Uterus (tissue), 4 donors: ENCODE measurements around the gene ZC3H13. TPM values are rescaled to one million over a fixed set of nuclear protein-coding genes. Genes with fewer than 3 reads are reported as not detected.

ENCODE experiments used
- DNase-seq, 2 donors: peaks; one replicate each; pipeline ENCODE4 v3.0.0-alpha.2; 2019 to 2020
- H3K27ac ChIP-seq, 2 donors: fragments of 200-600 bp; sonication (generic); 1 replicate in 1 of 2; 2 replicates in 1 of 2; pipeline ENCODE4 v1.5.1; 2016 to 2018
- H3K27me3 ChIP-seq, 2 donors: fragments of 200-600 bp; sonication (generic); one replicate each; pipeline ENCODE4 v1.5.1; 2018 to 2019; ENCODE audit warnings: control low read depth in 1 of 2
- H3K36me3 ChIP-seq, 2 donors: fragments of 200-600 bp; sonication (generic); one replicate each; pipeline ENCODE4 v1.5.1; 2019; ENCODE audit warnings: control low read depth in 1 of 2
- H3K4me1 ChIP-seq, 2 donors: fragments of 200-600 bp; sonication (generic); one replicate each; pipeline ENCODE4 v1.5.1; 2018 to 2019; ENCODE audit warnings: control low read depth in 1 of 2
- H3K4me3 ChIP-seq, 2 donors: fragments of 200-600 bp; sonication (generic); 1 replicate in 1 of 2; 2 replicates in 1 of 2; pipeline ENCODE4 v1.5.1; 2018 to 2019; ENCODE audit warnings: mild to moderate bottlenecking in 1 of 2
- H3K9me3 ChIP-seq, 2 donors: fragments of 200-600 bp; sonication (generic); one replicate each; pipeline ENCODE4 v1.5.1; 2019; ENCODE audit warnings: control low read depth in 1 of 2
- CTCF ChIP-seq, 4 experiments: fragments of 200-600 bp in 2 of 4; fragments of 450-650 bp in 2 of 4; sonication (generic) in 2 of 4; IDR thresholded peaks; one replicate each; pipeline ENCODE4 v1.5.1; 2016 to 2019; ENCODE audit warnings: antibody characterized with exemption in 4 of 4, mild to moderate bottlenecking in 2 of 4, moderate library complexity in 1 of 4
- POLR2A ChIP-seq, 2 donors: fragments of 450-650 bp; IDR thresholded peaks; one replicate each; pipeline ENCODE4 v1.6.1; 2016; ENCODE audit warnings: antibody characterized with exemption in 2 of 2, mild to moderate bottlenecking in 1 of 2, moderate library complexity in 1 of 2
- intact Hi-C: fragments of 100-400 bp; cut with DNase I; formaldehyde crosslinking; loops from one replicate; pipeline ENCODE4 v1.15.1; 2023; ENCODE audit warnings: low total_unique reads
- total RNA-seq, 4 donors: library from RNA; depleted of rRNA in 3 of 4; stranded (reverse); fragments of >200 nt in 3 of 4; gene quantifications; one replicate each; pipeline versions ENCODE4 v1.1.0 to v1.2.4, GENCODE V29; 2014 to 2023
- donor health status: DM: yes; HTN: yes; CAD: no.

Gene ZC3H13
- total RNA-seq, 4 donors from 2014 or later = 16.5 to 73.0 (median 37.1) TPM

- no peak for DNase-seq
- Histone ChIP-seq H3K27me3 (no peaks in the 10 kb centered on the region), H3K36me3 (no peaks in the 10 kb centered on the region), H3K9me3 (no peaks in the 10 kb centered on the region), H3K4me1 (no peaks in the 10 kb centered on the region), H3K4me3 (no peak overlapping the region), H3K27ac (no peak overlapping the region)
- no peak for TF ChIP-seq POLR2A (IDR thresholded peaks at IDR 0.05)
- TF ChIP-seq CTCF (IDR thresholded peaks at IDR 0.05) = no peak
- intact Hi-C loops = no loop called here
These were observed 127.4 kb downstream of the ZC3H13 start for GRCh38 chr13:45925151-45925550.

GRCh38 chr13:45921162-45921736, 131.3 kb downstream of the ZC3H13 start:
- Histone ChIP-seq H3K4me1 (no peaks in the 10 kb centered on the region), H3K36me3 (no peaks in the 10 kb centered on the region), H3K4me3 (no peak overlapping the region), H3K9me3 (no peaks in the 10 kb centered on the region), H3K27ac (no peak overlapping the region), H3K27me3 (no peaks in the 10 kb centered on the region)
- DNase-seq = no peak
- no peak for TF ChIP-seq CTCF (IDR thresholded peaks at IDR 0.05)
- TF ChIP-seq POLR2A (IDR thresholded peaks at IDR 0.05) = no peak
- intact Hi-C loops = no loop called here

DNA sequence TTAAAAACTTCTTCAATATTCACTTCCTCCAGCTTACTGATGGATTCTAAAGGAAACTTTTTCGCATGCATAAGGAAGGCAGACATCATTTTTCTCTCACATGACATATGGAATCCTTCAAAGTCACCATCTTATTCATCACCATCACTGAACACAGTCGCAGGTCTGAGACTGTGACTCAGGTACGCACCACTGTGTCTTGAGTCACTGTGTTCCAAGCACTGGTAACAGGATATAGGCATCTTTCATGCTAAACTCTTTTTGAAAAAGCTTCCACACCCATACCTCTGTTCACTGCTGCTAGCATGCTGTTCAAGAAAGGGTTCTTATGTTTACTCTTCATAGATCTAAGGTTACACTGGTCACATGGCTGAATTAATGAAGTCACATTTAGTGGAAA, 133.9 kb downstream of the ZC3H13 start:
- Histone ChIP-seq H3K27ac (no peak overlapping the region), H3K36me3 (no peaks in the 10 kb centered on the region), H3K4me3 (no peak overlapping the region), H3K27me3 (no peaks in the 10 kb centered on the region), H3K9me3 (no peaks in the 10 kb centered on the region), H3K4me1 (no peaks in the 10 kb centered on the region)
- DNase-seq = no peak
- intact Hi-C loops = no loop called here
- TF ChIP-seq POLR2A (IDR thresholded peaks at IDR 0.05) = no peak
- TF ChIP-seq CTCF (IDR thresholded peaks at IDR 0.05) = no peak

DNA sequence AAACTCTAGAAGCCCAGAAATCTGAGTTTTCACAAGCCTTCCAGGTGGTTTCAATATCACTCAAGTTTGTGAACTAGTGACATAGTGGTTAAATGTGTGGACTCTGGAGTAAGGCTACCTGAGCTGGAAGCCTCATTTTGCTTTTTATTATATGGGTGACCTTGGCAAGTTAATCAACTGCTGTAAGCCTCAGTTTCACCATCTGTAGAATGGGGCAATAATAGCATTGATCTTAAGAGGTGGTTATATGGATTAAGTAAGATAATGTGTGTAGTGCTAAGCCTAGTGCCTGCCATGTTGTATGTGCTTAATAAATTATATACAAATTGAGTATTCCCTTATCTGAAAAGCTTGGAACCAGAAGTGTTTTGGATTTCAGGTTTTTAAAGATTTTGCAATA, 135.5 kb downstream of the ZC3H13 start:
- no peaks in the 10 kb centered on the region for H3K4me1 ChIP-seq
- H3K27me3 ChIP-seq = no peaks in the 10 kb centered on the region
- TF ChIP-seq POLR2A (IDR thresholded peaks at IDR 0.05) = no peak
- no peak for TF ChIP-seq CTCF (IDR thresholded peaks at IDR 0.05)
- intact Hi-C loops = no loop called here
- H3K4me3 ChIP-seq = no peak overlapping the region
- no peaks in the 10 kb centered on the region for H3K9me3 ChIP-seq
- no peak for DNase-seq
- no peaks in the 10 kb centered on the region for H3K36me3 ChIP-seq
- H3K27ac ChIP-seq = no peak overlapping the region

GRCh38 chr13:45915686-45916439, 136.7 kb downstream of the ZC3H13 start:
- no peak overlapping the region for H3K4me3 ChIP-seq
- no peak overlapping the region for H3K27ac ChIP-seq
- no peaks in the 10 kb centered on the region for H3K9me3 ChIP-seq
- TF ChIP-seq CTCF (IDR thresholded peaks at IDR 0.05) = no peak
- no peak for TF ChIP-seq POLR2A (IDR thresholded peaks at IDR 0.05)
- intact Hi-C loops = no loop called here
- no peak for DNase-seq
- H3K27me3 ChIP-seq = no peaks in the 10 kb centered on the region
- H3K36me3 ChIP-seq = no peaks in the 10 kb centered on the region
- H3K4me1 ChIP-seq = no peaks in the 10 kb centered on the region
